HG02763 (cell line): Measurements from ENCODE around the gene KCNK15.

ENCODE experiments used
- ATAC-seq: cut with Tn5 transposase; IDR thresholded peaks from one replicate; pipeline ENCODE4 v1.9.1; 2021; ENCODE audit warnings: mild to moderate bottlenecking, moderate library complexity; ENCODE audit not compliant: unreplicated experiment

Gene KCNK15

DNA sequence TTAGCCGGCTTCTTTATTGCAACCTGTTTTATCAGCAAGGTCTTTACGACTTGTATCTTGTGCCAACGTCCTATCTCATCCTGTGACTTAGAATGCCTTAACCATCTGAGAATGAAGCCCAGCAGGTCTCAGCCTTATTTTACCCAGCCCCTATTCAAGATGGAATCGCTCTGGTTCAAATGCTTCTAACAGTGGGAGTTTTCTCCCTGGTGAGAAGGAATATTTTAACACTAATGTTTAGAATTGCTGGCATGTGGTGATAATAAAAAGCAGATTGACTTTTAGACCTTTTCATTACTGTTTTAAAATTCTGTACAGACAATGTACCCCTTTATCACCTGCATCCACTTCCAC, 9.9 kb upstream of the KCNK15 start:
- ATAC-seq = no peak

DNA sequence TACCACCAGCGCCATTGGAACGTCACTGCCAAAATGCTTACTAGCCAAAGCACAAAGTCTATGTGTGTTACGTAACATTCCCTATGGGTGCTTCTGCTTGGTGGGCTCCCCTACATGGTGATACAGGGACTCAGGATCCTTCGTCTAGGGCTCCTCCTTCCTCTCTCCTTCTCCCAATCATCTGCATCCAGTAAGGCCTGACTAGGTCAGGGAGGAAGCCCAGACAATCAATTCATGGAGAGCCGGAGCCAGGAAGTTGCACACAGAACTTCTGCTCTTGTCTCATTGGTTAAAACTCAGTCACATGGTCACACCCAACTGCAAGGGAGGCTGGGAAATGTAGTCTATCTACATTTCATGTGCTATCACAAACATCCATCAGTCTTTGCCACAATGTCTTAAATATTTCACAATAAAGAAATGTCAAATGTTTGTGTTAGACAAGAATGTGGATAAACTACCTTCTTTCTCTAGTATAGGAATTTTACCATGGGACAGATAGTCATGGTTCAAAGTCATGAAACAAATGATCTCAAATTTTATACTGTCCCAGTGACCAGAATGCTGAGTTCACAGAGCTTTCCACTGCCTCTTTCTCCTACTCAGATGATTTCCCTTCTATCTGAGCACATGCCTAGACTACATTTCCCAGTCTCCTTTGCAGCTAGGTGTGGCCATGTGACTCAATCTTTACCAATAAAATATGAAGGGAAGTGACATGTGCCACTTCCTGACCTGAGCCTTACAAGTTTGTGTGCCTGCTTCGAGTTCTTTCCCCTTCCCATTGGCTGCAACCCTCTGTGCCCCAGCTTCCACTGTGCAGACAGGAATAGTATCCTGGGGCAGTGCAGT, 9.3 kb upstream of the KCNK15 start:
- ATAC-seq = no peak

DNA sequence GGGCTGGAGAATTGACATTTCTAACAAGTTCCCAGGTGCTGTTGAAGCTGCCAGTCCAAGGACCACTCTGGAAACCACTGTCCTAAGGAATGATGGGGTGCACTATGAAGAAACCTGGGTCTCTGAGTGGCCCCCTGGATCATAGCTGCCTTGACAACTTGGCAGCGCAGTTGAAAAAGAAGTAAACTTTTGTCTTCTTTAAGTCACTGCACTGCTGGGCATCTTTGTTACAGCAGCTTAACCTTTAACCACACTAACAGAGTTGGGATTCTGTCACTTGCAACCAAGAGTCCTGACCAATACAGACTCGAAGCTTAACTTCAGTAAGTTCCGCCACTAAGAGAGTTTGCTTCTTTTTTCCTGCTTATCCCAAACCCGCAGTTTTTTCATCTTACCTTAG, 8.5 kb upstream of the KCNK15 start:
- ATAC-seq = no peak

DNA sequence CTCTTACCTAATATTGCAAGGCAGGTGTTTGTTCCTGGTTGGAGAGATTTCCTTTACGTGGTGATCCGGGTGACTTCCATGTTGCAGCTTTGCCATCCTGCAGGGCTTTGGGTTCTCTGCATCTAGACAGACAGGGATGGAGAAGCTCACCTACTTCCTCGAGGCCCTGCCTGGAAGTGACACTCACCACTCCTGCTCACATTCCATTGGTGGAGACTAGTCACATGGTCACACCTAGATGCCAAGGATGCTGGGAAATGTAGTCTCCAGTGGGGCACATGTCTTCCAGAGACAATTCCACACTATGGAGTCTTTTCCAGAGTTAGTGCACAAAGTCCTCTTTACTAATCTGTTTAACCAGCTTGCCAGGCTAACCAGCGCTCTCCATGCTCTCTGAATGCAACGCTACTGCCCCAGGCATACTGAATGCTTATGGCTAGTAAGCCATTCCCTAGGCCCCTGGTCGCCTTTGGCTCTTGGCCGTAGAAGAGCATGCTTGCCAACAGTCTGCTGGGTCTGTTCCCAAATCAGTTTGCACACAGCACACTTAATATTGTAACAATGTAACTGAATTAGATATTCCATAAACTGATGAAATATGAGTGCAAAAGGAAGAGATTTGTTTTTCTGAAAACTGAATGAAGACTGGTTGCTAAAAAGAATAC, 6.7 kb upstream of the KCNK15 start:
- ATAC-seq = no peak

DNA sequence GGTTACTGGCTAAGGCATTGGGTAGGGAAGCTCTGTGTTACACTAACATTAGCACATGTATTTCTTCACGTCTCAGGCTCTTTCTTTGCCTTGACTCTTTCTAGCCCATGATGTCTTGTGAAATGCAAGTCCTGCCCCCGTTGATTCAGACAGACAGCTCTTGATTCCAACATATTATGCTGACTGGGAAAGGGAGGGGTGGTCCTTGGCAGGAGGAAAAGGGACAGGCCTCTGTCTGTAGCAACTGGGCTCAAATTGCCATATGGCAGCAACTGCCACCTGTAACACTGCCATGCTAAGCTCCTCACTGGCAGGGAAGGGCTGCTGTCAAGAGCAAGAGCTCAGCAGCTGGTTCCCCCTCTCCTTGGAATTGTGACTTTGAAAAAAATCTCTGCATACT, 5.7 kb upstream of the KCNK15 start:
- no peak for ATAC-seq

DNA sequence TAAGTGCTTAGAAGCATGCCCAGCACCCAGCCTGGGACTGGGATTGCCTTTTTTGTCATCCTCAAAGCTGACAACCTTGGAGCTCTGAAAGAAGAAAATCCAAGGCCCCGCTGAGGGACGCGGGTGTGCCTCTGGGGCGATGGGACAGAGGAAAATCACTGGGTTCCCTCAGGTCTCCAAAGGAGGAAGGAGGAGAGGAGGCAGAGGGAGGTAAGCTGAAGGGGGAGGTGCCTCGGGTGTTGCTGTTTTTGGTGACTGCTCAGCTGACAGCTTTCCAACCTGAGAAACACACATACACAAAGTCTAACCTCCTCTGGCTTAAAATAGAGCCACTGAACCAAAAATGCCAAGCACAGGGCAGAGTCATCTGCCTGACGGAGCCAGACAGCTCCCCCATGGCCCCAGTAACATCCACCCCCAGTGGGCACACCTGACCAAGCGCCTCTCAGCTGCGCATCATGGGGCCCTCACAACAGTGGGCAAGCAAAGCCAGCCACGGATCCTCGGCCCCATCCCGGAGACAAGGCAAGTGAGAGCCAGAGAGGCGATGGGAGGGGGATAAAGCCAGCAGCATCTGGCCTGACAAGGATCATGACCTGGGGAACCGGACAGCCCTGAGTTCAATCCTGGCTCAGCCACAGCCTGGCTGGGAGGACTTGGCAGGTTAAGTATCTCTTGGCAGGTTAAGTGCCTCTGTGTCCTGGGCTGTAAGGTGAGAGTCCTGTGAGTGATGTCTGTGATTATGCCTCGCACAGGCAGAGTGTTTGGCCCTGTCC, 3.2 kb upstream of the KCNK15 start:
- ATAC-seq = no peak

DNA sequence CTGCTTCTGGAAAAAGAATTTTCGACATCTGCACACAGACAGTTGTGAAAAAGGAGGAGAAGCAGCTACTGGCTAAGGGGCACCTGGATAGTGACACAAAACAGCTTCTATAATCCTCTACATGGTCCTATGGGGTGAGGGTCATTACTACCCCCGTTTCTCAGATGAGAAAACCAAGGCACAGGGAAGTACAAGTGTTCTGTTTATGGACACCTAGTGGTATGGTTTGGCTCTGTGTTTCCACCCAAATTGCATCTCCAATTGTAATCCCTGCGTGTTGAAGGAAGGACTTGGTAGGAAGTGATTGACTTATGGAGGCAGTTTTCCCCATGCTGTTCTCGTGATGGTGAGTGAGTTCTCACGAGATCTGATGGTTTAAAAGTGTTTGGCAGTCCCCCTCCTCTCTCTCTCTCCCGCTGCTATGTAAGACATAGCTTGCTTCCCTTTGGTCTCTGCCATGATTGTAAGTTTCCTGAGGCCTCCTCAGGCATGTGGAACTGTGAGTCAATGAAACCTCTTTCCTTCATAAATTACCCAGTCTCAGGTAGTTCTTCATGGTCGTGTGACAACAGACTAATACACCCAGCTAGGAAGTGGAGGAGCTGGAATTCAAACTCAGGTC, 2.5 kb upstream of the KCNK15 start:
- no peak for ATAC-seq

DNA sequence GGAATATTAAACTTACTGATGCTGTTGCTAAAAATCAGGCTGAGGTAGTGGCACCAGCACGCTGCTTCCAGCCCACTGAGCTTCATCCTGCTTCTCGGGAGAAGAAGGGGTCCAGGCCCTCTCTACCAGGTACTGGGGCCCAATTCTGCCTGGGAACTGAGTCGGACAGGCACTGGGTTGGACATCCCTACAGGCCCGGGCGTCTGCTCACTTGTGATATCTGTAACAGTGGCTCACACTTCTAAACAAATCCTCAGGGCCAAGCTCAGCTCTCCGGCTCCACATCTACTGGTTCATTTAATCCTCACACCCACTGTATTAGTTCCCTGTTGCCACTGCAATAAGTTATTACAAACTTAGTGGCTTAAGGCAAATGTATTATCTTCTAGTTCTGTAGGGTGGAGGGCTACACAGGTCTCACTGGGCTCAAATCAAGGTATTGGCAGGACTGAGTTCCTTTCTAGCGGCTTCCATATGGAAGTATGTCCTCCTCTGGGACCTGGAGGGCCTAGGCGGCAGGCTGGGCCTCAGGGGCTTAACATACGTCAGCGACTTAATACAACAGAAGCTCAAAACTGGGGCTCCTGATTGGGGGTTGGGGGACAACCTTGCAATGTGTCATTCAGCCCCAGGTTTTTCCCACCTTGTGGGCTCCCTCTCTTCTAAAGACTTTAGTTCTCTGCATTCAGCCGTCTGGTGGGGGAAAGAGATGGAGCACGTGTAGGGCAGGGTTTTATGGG, 1.6 kb upstream of the KCNK15 start:
- no peak for ATAC-seq

DNA sequence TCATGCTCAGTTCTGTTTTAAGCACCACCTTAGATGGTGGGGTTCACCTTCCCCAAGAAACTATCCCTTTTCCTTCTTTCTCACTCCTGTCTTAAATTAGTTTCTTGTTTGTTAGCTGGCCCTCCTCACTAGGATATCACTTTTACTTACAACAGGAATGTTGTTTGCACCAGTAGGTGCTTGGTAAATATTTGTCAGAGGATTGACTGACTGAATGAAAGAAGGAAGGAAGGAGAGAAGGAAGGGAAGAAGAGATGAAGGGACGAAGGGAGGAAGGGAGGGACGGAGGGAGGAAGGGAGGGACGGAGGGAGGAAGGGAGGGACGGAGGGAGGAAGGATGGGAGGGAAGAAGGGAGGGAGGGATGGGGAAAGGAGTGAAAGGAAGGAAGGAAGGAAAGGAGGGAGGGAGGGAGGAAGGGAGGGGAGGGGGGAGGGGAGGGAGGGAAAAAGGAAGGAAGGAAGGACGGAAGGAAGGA, 505 bp upstream of the KCNK15 start:
- ATAC-seq = no peak

DNA sequence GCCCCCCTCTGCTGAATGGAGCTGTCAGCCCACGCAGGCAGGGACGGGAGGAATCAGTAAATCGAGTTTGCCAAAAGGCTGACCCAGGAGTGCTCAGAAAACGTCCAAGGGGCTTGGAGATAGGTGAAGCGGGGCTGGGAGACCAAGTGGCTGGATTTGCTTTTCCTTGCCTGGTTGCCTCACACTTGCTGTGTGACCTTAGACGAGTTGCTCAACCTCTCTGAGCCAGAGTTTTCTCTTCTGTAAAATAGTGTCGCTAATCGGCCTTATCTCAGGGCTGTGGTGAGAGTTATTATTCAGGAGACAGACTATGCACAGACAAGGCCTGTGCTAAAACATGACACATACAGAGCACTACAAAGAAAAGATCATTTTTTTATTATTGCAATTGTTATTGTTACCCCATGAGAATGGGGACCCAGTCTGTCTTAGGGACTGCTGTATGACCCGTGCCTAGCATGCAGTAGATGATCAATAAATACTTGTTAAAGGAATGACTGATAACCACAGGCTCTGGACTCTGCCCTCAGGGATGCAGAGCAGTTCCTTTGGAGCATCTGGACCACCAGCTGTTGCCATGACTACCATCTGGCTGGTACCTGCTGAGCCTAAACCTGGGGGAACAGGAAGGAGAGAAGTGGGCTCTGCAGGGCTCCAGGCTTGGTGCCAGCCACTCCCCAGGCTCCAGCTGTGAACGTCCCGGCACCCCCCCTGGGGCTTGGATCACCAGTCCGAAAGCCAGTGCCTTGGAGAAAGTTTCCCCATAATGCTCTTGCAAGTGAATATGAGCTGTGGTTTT, 901 bp downstream of the KCNK15 start:
- no peak for ATAC-seq

DNA sequence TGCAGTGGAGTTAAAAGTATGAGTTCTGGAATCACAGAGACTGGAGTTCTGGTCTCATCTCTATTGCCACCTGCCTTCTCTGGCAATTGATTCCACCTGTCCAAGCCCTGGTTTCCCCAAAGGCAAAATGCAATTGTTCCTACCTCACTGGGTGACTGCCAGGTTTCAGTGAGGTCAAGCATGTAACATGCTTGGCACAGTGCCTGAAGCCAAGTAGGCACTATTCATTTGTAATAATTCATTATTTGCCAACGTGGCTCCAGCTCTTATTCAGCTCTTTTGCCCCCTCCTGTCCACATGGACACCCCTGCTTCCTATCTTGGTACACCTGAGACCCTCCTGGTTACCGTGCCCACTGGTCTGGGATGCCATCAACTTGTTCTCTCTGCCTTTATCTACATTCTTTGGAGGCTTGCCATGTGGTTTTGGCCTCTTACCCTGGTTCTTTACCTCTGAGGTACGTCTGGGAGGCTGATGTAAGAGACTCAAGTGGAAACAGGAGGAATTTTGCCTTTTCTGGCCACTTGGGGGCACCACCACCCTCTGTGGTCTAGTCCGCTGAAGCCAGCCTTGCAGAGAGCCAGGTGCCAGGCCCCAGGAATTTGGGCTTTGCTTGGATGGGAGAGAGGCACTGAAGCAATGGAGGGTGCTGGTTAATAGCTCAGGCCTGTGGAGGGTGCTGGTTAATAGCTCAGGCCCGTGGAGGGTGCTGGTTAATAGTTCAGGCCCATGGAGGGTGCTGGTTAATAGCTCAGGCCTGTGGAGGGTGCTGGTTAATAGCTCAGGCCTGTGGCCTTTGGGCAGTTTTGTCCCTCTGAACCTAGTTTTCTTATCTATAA, 1.7 kb downstream of the KCNK15 start:
- no peak for ATAC-seq

DNA sequence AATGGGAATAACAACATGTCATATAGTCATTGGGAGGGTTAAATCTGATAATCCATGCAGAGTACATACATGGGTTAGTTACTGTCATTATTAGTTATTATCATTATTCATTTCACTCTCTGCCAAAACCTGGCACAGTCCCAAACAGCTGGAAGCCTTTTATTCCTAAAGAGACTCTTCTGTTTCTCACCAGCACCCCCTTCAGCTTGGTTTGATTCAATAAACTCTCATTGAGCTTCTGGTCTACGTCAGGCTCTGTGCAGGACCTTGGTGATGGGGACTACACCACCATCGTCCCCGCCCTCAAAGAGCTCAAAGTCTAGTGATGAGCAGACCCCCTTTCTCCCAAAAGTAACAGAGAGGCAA, 2.3 kb downstream of the KCNK15 start:
- ATAC-seq = no peak

DNA sequence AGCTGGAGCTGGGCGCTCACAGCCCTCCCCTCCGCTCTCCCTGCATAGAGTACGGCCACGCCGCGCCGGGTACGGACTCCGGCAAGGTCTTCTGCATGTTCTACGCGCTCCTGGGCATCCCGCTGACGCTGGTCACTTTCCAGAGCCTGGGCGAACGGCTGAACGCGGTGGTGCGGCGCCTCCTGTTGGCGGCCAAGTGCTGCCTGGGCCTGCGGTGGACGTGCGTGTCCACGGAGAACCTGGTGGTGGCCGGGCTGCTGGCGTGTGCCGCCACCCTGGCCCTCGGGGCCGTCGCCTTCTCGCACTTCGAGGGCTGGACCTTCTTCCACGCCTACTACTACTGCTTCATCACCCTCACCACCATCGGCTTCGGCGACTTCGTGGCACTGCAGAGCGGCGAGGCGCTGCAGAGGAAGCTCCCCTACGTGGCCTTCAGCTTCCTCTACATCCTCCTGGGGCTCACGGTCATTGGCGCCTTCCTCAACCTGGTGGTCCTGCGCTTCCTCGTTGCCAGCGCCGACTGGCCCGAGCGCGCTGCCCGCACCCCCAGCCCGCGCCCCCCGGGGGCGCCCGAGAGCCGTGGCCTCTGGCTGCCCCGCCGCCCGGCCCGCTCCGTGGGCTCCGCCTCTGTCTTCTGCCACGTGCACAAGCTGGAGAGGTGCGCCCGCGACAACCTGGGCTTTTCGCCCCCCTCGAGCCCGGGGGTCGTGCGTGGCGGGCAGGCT, 4.6 kb downstream of the KCNK15 start:
- no peak for ATAC-seq

DNA sequence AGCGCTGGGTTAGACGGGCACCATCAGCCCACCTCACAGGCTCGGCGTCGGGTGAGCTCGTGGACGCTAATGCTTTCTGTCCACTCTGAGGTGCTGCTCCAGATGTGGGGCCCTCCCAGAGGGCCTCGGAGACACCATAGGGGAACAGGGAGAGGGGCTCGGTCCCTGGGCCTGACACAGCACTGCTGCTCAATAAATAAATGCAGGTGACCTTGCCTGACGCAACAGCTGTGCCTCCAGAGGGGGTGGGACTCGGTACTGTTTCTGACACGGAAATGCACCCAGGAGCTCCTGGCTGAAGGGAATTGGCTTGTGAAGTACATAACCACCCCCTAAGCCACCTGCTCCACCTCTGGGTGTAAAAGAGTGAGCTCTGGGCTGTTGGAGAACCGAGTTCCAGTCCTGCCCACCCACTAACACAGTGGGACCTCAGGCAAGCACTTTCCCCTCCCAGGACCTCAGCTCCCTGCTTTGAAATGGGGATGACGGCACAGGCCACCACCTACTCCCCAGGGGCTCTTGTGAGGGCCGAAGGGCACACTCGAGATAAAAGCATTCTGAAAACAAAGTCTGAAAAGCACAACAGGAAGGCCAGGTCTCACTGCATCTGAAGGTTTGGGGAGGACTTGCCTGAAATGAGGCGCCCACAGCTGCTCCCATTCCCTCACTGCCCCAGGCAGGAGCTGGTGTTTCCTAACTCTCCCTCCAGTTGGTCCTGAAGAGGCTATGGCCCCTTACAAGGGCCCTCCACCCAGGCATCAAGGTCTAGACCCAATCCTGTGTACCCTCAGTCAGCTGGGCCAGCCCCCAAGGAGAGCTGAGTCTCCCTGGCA, 6.7 kb downstream of the KCNK15 start:
- no peak for ATAC-seq

DNA sequence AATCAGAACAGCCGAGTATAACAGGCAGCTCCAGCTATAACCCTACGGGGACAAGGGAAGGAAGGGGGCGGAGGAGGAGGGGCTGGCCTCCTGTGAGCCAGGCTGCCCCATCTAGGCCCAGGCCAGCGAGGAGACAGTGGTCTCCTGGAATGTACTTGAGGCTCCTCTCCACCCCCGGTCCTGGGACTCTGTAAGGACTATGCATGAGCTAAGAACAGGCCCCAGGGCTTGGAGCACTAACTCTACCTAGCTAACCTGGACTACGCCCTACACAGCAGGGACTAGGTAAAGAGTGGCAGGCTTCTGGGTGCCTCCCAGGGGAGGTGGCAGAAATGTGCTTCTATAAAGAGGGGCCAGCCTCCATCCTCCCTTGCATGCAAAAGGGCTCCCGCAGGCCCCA, 8.9 kb downstream of the KCNK15 start:
- ATAC-seq = no peak

DNA sequence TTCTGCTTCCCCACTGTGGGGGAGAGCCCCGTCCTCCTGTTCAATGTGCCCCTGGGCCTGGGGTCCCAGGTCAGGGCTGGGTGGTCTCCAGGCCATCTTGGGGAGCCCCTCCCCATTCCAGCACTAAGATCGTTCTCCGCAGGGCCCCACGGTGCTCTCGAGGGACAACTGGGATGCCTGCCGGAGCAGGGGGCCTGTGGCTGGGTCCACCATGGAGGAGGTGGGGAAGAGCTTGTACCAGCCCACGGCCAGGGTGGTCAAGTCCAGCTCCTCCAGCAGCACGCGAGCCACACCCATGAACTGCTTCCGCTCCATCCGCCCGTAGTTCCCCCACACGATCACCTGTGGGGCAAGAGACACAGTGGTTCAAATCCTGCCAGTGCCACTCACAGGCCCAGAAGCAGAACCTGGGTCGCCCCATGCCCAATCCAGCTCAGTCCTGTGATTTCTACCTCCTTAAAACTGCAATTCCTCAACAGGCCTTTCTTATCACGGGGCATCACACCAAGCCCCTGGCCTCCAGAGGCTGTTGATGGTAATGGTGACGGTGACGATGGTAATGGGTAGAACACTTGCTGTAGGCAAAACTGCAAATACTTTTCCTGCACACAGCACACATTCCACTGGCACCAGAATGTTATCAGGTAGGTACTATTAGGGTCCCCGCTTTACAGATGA, 10.5 kb downstream of the KCNK15 start:
- no peak for ATAC-seq

DNA sequence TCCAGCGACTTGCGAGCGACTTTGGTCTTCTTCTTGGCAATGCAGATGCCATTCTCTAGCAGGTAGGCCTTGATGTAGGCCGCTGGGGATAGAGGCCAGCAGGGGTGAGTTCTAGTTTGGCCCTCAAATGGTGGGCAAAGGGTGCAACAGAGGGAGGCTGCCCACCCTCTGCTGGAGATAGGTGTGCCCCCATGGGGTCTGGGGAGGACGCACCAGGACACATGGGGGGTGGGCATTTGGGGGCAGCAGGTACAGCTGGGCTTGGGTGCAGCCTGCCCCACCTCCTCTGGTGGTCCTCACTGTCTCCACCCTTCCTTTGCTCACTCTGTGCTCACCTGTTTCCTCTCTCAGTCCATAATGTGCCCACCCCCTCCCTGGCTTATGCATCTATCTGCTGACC, 11.3 kb downstream of the KCNK15 start:
- no peak for ATAC-seq
